ENCODE data around the gene OR10S1.
"Not testable (repeated sequence)": the region's sequence is repeated elsewhere in the genome, so short reads cannot be mapped to it uniquely, and the experiment has no call there.

GRCh38 chr11:124015837-124016236 lies 38.3 kb upstream of the OR10S1 start:
- TF ChIP-seq CTCF (IDR thresholded peaks at IDR 0.05); POLR2A (IDR thresholded peaks at IDR 0.05; ENCODE audit: low read depth); EP300 (IDR thresholded peaks at IDR 0.05): not testable (repeated sequence)

Data from esophagus muscularis mucosa (tissue), 4 donors.